Gastrocnemius medialis (tissue), 4 donors: Measurements from ENCODE around the gene WNT3. TPM values are rescaled to one million over a fixed set of nuclear protein-coding genes. Genes with fewer than 3 reads are reported as not detected.

Experiments
- ATAC-seq, 2 donors: fragments of 150-250 bp; one replicate each; pipeline ENCODE4 v1.9.1; 2016
- DNase-seq, 2 donors: peaks; one replicate each; pipeline ENCODE4 v3.0.0-alpha.2; 2019
- H3K27ac ChIP-seq, 4 donors: fragments of 200-600 bp; sonication (generic); 1 replicate in 1 of 4; 2 replicates in 3 of 4; pipeline ENCODE4 v1.5.1; 2016 to 2018; ENCODE audit warnings: mild to moderate bottlenecking in 2 of 4, moderate library complexity in 1 of 4
- H3K27me3 ChIP-seq, 3 donors: fragments of 200-600 bp; sonication (generic) in 2 of 3; 1 replicate in 1 of 3; 2 replicates in 2 of 3; pipeline versions ENCODE4 v1.5.1 to v1.6.0; 2016 to 2019; ENCODE audit warnings: mild to moderate bottlenecking in 1 of 3, moderate library complexity in 1 of 3
- H3K36me3 ChIP-seq, 2 donors: fragments of 200-600 bp; sonication (generic) in 1 of 2; one replicate each; pipeline ENCODE4 v1.5.1; 2017 to 2018
- H3K4me1 ChIP-seq, 2 donors: fragments of 200-600 bp; sonication (generic) in 1 of 2; one replicate each; pipeline ENCODE4 v1.5.1; 2016 to 2017; ENCODE audit warnings: mild to moderate bottlenecking in 2 of 2
- H3K4me3 ChIP-seq, 4 donors: fragments of 200-600 bp; sonication (generic) in 3 of 4; 1 replicate in 1 of 4; 2 replicates in 3 of 4; pipeline ENCODE4 v1.5.1; 2016 to 2019; ENCODE audit warnings: mild to moderate bottlenecking in 2 of 4
- H3K9me3 ChIP-seq, 3 donors: fragments of 200-600 bp; sonication (generic) in 2 of 3; 1 replicate in 1 of 3; 2 replicates in 2 of 3; pipeline ENCODE4 v1.5.1; 2016 to 2019
- POLR2A ChIP-seq, 2 donors: fragments of 450-650 bp; IDR thresholded peaks; one replicate each; pipeline ENCODE4 v1.6.1; 2017; ENCODE audit warnings: antibody characterized with exemption in 2 of 2, mild to moderate bottlenecking in 2 of 2, moderate library complexity in 2 of 2
- in situ Hi-C, 4 donors: fragments of 200-750 bp; cut with MboI; loops; one replicate each; pipeline versions ENCODE4 v1.15.0 to v1.8.0; 2017; ENCODE audit warnings: low sequenced_read_pairs in 4 of 4
- intact Hi-C: fragments of 100-400 bp; cut with DNase I; formaldehyde crosslinking; loops from one replicate; pipeline ENCODE4 v1.15.1; 2023; ENCODE audit warnings: low total_unique reads
- total RNA-seq, 4 donors: library from RNA; depleted of rRNA; stranded (reverse); fragments of >200 nt; gene quantifications; one replicate each; pipeline versions ENCODE4 v1.1.0 to v1.2.3, GENCODE V29; 2016
- TF ChIP-seq, protein P1 (sequence below), 5 experiments: fragments of 450-650 bp in 3 of 5; fragments of 200-600 bp in 2 of 5; sonication (generic) in 2 of 5; IDR thresholded peaks in 4 of 5; conservative IDR thresholded peaks in 1 of 5; 1 replicate in 4 of 5; 2 replicates in 1 of 5; pipeline ENCODE4 v1.5.1; 2016 to 2019; ENCODE audit warnings: antibody characterized with exemption in 5 of 5, mild to moderate bottlenecking in 3 of 5, moderate library complexity in 3 of 5

The WNT3 gene
- total RNA-seq, 4 donors from 2014 or later = 0.19 TPM; not detected in 3

DNA sequence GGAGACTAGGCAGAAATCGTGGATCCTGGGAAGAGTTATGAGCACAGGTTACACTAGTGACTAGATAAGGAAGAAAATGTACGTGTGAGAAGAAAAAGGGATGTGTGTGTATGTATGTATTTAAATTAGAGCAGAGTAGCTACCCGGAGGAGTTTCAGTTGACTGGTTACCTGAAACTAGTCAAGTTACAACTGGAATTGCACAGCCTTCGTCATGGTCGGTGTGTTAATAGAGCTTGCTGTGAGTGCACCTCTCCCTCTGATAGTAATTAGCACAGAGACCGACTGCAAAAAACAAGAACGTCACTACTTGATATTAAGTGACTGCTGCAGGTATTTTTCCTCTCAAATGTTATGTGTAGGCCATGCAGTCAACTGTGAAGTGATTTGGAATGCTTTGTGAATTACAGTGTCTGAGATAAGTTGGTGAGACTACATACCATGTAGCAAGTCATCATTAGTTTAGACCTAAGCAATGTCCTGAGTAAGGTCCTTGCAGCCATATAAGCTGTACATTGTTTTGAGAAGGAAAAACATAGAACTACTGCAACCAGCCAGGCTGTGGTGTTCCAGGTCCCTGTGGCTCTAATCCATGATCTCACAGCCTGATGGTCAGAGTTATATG lies 95.7 kb downstream of the WNT3 start:
- H3K27me3 ChIP-seq = no peaks in the 10 kb centered on the region
- peaks cover 0 to 21% of the 10 kb centered on the region in 2 donors for H3K36me3 ChIP-seq
- intact Hi-C loops = no loop called here
- ATAC-seq (no peak), DNase-seq (no peak)
- in situ Hi-C loops = loop anchor here in 1 of 4 donors (25.0 kb wide), 1 partner anchor 415 kb away; no protein-coding TSS in a partner anchor
- no peak for TF ChIP-seq POLR2A (IDR thresholded peaks at IDR 0.05)
- TF ChIP-seq, protein P1, sequence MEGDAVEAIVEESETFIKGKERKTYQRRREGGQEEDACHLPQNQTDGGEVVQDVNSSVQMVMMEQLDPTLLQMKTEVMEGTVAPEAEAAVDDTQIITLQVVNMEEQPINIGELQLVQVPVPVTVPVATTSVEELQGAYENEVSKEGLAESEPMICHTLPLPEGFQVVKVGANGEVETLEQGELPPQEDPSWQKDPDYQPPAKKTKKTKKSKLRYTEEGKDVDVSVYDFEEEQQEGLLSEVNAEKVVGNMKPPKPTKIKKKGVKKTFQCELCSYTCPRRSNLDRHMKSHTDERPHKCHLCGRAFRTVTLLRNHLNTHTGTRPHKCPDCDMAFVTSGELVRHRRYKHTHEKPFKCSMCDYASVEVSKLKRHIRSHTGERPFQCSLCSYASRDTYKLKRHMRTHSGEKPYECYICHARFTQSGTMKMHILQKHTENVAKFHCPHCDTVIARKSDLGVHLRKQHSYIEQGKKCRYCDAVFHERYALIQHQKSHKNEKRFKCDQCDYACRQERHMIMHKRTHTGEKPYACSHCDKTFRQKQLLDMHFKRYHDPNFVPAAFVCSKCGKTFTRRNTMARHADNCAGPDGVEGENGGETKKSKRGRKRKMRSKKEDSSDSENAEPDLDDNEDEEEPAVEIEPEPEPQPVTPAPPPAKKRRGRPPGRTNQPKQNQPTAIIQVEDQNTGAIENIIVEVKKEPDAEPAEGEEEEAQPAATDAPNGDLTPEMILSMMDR (IDR thresholded peaks at IDR 0.05 in 4 of 5, conservative IDR thresholded peaks at IDR 0.05 in 1 of 5) = no peak
- H3K4me3 ChIP-seq = no peak overlapping the region
- H3K27ac ChIP-seq = no peak overlapping the region
- no peaks in the 10 kb centered on the region for H3K4me1 ChIP-seq
- no peaks in the 10 kb centered on the region for H3K9me3 ChIP-seq

DNA sequence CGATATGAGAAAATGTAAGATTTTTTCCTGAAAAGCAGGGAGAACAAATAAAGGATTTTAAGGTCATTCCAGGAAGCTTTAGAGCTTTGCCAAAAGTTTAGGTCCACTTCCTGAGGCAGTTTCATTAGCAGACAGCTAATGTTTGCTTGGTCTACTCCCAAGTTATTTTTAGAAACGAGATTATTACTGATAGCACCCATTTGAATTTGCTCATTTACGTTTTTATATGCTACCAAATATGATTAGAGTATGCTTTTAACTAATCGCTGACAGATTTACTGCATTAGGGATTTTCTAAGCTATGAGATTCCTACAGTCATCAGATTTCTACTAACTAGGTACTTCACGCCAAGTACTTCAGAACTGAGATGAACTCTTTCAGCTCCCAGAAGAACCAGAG lies 98.1 kb downstream of the WNT3 start:
- H3K4me3 ChIP-seq = no peak overlapping the region
- peaks cover 0 to 22% of the 10 kb centered on the region in 2 donors for H3K36me3 ChIP-seq
- intact Hi-C loops (no loop called here), in situ Hi-C loops (loop anchor here in 1 of 4 donors (25.0 kb wide), 1 partner anchor 417 kb away; no protein-coding TSS in a partner anchor)
- H3K4me1 ChIP-seq = no peaks in the 10 kb centered on the region
- no peaks in the 10 kb centered on the region for H3K27me3 ChIP-seq
- no peaks in the 10 kb centered on the region for H3K9me3 ChIP-seq
- DNase-seq = no peak
- H3K27ac ChIP-seq = no peak overlapping the region
- TF ChIP-seq, protein P1 (IDR thresholded peaks at IDR 0.05 in 4 of 5, conservative IDR thresholded peaks at IDR 0.05 in 1 of 5) = no peak
- TF ChIP-seq POLR2A (IDR thresholded peaks at IDR 0.05) = no peak
- ATAC-seq = no peak

DNA sequence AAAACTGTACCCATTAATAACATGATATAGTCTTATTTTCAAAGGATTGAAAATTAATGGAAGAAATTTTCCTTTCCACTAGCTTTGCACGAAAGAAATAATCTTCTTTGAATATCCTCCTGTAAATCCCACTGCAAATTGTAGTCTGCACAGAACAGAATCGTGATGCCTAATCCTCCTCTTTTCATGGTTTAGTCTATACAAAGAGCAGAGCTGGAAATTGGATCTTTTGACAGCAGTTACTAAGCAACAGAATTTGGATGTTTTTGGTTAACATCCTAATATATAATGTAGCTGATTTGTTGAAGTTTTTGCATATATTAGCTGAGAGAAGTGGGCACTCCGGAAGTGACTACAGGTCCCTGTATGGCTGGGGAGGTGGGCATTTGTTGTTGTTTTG lies 98.6 kb downstream of the WNT3 start:
- DNase-seq = no peak
- H3K4me3 ChIP-seq = no peak overlapping the region
- intact Hi-C loops = no loop called here
- no peaks in the 10 kb centered on the region for H3K27me3 ChIP-seq
- no peaks in the 10 kb centered on the region for H3K9me3 ChIP-seq
- H3K4me1 ChIP-seq = no peaks in the 10 kb centered on the region
- TF ChIP-seq, protein P1 (IDR thresholded peaks at IDR 0.05 in 4 of 5, conservative IDR thresholded peaks at IDR 0.05 in 1 of 5) = no peak
- no peak for TF ChIP-seq POLR2A (IDR thresholded peaks at IDR 0.05)
- ATAC-seq = no peak
- H3K27ac ChIP-seq = no peak overlapping the region
- in situ Hi-C loops = loop anchor here in 1 of 4 donors (25.0 kb wide), 1 partner anchor 417 kb away; no protein-coding TSS in a partner anchor
- peaks cover 0 to 27% of the 10 kb centered on the region in 2 donors for H3K36me3 ChIP-seq

DNA sequence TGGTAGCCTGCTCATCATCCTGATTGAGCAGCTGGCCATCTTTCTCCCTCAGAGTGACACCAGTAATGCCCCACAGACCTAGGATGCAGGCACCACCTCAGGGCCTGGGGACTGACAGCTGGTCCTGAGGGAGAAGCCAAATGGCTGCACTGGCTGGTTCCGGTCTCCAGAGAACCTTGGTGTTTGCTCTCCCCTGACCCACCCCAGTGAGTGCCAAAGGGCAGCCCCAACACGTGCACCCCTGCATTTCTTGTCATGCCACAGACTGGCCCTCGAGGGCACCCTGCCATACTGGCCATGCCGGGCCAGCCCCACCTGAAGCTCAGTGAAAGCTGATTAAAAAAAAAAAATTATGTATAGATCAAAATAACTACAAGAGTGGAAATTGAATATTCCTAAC lies 100.5 kb downstream of the WNT3 start:
- in situ Hi-C loops = loop anchor here in 1 of 4 donors (25.0 kb wide), 1 partner anchor 419 kb away; no protein-coding TSS in a partner anchor
- no peak for DNase-seq
- TF ChIP-seq, protein P1 (IDR thresholded peaks at IDR 0.05 in 4 of 5, conservative IDR thresholded peaks at IDR 0.05 in 1 of 5) = no peak
- no peak for TF ChIP-seq POLR2A (IDR thresholded peaks at IDR 0.05)
- ATAC-seq = no peak
- intact Hi-C loops = no loop called here
- no peaks in the 10 kb centered on the region for H3K27me3 ChIP-seq
- H3K4me3 ChIP-seq = no peak overlapping the region
- H3K36me3 ChIP-seq = peaks cover 0 to 44% of the 10 kb centered on the region in 2 donors
- no peaks in the 10 kb centered on the region for H3K4me1 ChIP-seq
- H3K27ac ChIP-seq = no peak overlapping the region
- no peaks in the 10 kb centered on the region for H3K9me3 ChIP-seq

Other genes starting within 250 kb of the WNT3 start
- 10 to 100 TPM in 2 of 4 donors, 1 to 10 TPM in 2; 8.0 to 15.4 (median 10.4) TPM for gene ARL17A, start 239.0 kb downstream of the WNT3 start, total RNA-seq
- gene NSF, start 228.0 kb downstream of the WNT3 start, total RNA-seq = 10 to 100 TPM; 24.5 to 67.0 (median 42.5) TPM
- under 1 TPM in 1 of 4 donors, not detected in 3; 0.40 TPM for gene WNT9B, start 32.9 kb upstream of the WNT3 start, total RNA-seq
- 10 to 100 TPM; 25.3 to 32.9 (median 31.6) TPM for gene GOSR2, start 104.5 kb upstream of the WNT3 start, total RNA-seq
- gene RPRML, start 160.6 kb upstream of the WNT3 start, total RNA-seq = under 1 TPM in 1 of 4 donors, not detected in 3; 0.49 TPM